ENCODE measurements around the gene DHX35.

DNA sequence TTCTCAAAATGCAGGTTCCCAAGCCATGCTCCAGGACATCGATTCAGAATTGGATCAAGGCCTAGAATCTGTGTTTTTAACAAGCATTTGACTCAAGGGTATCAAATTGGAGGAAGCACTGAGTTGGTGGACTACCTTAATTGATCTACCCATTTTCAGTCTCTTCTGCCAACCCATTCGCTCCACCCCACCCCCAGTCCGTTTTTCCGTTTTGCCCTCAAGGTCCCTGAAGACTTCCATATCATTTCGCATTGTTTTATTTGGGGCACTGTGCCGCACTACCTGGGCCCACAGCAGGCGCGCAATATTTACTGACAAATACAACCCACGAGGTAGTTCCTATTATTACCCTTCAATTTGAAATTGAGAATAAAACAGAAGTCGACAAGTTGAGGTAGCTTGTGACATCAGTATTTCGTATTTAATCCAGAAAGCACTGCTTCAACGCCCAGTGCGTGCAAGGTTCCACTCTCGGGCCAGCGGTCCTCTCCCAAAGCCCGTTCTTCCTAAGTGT, 557 bp upstream of the DHX35 start:
- no peak for TF ChIP-seq POLR2A (IDR thresholded peaks at IDR 0.05)
- TF ChIP-seq, protein P1, sequence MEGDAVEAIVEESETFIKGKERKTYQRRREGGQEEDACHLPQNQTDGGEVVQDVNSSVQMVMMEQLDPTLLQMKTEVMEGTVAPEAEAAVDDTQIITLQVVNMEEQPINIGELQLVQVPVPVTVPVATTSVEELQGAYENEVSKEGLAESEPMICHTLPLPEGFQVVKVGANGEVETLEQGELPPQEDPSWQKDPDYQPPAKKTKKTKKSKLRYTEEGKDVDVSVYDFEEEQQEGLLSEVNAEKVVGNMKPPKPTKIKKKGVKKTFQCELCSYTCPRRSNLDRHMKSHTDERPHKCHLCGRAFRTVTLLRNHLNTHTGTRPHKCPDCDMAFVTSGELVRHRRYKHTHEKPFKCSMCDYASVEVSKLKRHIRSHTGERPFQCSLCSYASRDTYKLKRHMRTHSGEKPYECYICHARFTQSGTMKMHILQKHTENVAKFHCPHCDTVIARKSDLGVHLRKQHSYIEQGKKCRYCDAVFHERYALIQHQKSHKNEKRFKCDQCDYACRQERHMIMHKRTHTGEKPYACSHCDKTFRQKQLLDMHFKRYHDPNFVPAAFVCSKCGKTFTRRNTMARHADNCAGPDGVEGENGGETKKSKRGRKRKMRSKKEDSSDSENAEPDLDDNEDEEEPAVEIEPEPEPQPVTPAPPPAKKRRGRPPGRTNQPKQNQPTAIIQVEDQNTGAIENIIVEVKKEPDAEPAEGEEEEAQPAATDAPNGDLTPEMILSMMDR (IDR thresholded peaks at IDR 0.05): no peak
